Esophagus squamous epithelium (tissue), 4 donors: ENCODE results near the gene SPINT2.

Source experiments
- CTCF ChIP-seq, 6 experiments: fragments of 450-650 bp in 4 of 6; fragments of 200-600 bp in 2 of 6; sonication (generic) in 2 of 6; IDR thresholded peaks; one replicate each; pipeline ENCODE4 v1.5.1; 2016 to 2019; ENCODE audit warnings: antibody characterized with exemption in 6 of 6, mild to moderate bottlenecking in 4 of 6, moderate library complexity in 4 of 6
- POLR2A ChIP-seq, 4 donors: fragments of 450-650 bp; IDR thresholded peaks; one replicate each; pipeline ENCODE4 v1.6.1; 2017; ENCODE audit warnings: antibody characterized with exemption in 4 of 4, mild to moderate bottlenecking in 4 of 4, moderate library complexity in 3 of 4

DNA sequence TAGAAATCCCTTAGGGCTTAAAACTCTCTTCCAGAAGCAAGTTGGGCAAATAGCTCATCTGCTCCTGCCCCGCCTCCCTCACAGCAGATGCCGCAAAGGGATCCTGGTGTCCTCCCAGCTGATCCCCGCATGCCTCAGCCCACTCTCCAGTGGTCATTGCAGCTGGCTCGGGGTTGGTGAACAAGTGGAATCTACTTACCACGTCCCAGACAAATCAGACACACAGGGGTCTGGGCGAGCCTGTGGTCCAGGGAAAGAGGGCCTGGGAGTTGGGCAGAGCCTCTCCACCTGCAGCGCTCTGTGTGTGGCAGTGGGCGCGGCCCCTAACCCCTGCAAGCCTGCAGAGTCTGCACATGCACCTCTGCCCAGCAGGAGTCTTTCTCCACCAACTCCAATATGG lies 28.9 kb downstream of the SPINT2 start:
- TF ChIP-seq CTCF (IDR thresholded peaks at IDR 0.05) (no peak), POLR2A (IDR thresholded peaks at IDR 0.05) (no peak)
